ENCODE measurements around the gene PACS1. TPM values are rescaled to one million over a fixed set of nuclear protein-coding genes. Genes with fewer than 3 reads are reported as not detected.
A peak's percentile ranks its signal among the peaks of the same experiment; 100 is the strongest.
"Not testable (repeated sequence)": the region's sequence is repeated elsewhere in the genome, so short reads cannot be mapped to it uniquely, and the experiment has no call there.

The PACS1 gene
- total RNA-seq, 1 donor from 2014 or later, result 41.7 TPM

DNA sequence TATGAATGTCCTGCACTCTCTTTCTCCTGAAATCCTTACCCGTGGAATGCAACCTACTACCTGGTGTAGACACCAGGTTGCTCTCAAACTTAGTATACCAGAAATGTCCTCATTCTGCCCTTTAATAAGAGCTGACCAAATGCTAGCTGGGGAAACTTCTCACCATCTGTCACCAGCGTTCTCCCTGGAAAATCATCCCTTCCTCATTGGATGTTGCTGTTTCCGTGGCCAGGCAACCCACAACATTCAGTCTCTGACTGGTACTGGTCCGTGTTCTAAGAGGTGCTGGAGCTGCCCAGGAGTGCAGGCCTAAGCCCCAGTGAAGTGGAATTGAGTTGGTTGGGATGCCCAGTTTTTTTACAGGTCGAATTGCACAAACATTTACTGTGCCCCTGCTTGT, 157.6 kb downstream of the PACS1 start:
- ATAC-seq, result no peak

DNA sequence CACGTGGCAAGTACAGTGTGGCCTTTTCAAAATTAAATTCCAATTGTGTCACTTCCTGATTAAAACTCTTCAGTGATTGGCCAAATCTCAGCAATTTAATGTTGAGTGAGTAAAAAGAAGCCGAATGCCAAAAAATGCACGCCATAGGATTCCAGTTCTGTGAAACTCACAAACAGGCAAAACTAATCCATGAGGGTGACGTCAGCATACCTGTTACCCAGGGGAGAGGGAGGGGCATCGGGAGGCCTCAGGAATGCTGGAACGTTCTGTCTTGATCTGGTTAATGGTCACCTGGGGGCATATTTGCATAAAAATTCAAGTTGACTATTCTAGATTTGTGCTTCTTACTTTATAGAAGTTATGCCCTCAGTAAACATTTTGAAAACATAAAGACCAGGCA, 158.4 kb downstream of the PACS1 start:
- ATAC-seq, result no peak

DNA sequence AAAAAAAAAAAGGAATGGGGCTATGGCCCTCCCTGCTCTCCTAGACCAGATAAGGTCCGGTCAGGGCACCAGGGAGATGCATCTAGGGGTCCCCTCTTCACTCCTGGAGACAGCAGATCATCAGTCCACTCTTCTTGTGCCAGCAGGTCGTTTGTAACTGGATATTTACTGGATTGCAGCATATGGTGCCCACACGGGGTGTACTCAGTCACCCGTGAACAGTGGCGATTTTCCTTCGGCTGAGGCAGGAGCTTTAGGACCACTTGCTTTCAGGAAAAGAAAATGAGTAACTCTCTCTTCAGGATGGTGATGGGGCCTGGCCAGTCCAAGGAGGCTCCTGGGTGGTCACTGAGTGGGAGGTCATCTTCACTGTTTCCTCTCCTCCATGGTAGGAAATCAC, 160.1 kb downstream of the PACS1 start:
- no peak for ATAC-seq

DNA sequence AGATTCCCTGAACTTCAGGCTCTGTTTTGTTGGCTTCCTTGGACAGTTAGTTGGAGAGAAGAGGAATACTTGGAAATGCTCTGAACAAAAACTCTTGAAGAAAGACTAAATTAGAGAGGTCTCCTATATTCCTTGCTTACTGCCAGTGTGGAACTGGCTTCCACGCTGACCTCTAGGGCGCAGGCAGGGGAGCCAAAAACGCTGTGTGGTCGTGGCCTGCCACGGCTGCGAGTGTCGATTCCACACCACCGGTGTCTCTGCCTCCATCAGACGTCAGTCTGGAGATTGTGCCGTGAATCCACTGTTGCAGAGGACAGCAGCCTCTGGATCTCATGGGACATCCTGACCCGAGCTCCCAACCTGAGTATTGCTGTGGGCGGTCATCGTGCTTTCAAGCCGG, 160.9 kb downstream of the PACS1 start:
- no peak for ATAC-seq

DNA sequence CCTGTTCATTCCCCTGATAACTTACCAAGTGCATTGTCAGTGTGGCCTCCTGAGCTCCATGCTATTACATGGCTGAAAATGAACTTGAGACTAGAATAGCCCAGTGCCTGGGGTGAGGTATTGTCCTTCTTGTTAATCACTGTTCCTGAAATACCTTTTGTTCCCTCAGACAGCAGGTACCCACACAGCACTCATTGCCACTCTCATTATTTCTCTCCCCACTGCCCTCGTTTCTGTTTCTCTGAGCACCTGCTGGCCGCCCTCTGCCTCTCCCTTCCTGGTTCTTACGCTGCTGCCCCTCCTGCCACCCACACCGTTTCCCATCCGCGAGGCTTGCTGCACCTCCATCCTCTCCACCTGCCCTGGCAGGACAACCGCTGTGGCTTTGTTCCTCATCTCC, 161.5 kb downstream of the PACS1 start:
- ATAC-seq, result no peak

DNA sequence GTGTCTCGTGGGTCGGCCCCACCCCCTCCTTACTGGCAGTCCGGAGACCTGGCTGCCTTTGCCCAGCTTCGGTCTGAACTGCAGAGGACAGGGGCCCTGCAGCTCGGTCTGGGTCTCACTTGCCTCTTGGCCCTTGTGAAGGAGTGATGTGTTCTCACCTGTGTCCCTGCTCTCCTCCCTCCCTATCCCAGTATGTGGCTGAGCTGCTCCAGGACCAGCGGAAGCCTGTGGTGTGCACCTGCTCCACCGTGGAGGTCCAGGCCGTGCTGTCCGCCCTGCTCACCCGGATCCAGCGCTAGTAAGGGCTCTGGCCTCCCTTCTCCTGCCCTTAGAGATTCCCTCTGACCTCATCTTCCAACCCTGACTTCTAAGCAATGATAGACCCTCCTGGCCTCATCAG, 162.7 kb downstream of the PACS1 start:
- ATAC-seq, result no peak

DNA sequence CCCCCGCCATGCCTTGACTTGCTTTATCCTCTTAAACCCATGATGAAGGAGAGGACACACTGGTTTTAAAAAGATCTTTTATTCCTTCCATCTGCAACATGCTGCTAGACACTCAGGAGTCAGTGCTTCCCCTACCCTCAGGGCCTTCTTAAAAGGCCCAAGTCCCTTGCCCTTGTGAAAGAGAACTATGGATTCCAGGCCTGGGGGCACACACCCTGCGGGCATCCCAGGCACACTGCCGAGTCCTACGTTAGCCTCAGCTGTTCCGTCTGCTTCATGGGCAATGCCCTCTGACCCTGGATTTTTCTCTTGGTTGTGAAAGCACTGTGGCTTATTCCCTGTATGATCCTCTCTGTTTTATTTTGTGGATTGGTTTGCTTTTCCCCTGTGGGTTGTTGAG, 163.2 kb downstream of the PACS1 start:
- ATAC-seq, result no peak

DNA sequence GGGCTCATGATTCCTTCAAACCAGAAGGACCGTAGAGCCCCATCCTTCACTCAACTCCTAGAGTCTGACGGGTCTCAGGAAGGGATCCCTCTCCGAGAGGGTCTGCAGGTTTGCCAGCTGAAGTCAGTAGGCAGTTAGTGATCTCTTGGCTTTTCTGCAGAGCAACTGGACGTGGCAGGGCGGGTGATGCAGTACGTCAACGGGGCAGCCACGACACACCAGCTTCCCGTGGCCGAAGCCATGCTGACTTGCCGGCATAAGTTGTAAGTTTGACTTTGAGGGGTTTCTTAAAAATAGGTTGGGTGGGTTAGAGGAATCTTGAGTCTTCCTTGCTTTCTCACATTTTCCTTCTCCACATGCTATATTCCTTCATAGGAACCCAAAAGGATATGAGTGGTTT, 165.1 kb downstream of the PACS1 start:
- ATAC-seq, result no peak

DNA sequence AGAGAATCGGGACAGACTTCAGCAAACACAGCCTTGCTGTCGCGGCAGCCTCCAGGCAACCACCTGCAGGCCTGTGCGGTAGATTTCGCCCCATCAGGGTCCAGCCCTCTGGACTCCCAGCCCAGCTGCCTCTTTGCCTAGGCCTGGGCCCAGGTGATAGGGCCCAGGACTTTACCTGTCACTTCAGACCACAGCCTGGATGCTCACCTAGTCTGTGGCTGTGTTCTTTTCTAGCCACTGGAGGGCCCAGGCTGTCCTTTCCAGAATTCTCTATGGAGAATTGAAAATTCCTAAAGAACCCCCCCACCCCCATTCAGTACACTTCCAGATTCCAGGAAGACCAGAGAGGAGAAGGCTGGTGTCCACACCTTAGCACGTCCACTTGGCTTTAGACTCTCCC, 167.8 kb downstream of the PACS1 start:
- no peak for ATAC-seq

DNA sequence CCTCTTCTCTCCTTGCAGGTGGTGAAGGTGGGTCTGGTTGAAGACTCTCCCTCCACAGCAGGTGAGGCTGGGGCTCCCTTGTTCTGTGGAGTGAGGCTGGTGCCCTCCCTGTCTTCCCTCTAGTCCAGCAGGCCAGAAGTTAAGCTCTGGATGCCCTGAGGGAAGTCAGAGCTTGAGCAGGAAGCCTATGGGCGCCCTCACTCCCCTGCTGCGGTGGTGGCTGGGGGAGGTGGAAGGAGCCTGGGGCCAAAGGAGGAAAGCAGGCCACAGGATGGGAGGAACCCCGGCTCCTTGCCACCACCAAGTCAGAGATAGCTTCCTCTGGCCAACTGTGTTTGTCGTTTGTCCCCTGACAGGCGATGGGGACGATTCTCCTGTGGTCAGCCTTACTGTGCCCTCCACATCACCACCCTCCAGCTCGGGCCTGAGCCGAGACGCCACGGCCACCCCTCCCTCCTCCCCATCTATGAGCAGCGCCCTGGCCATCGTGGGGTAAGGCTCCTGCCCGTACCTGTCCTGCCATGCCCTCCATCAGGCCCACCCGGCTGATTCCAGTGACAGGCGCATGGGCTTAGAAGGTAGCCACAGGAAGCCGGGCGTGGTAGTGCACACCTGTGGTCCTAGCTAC, 168.8 kb downstream of the PACS1 start:
- ATAC-seq, result no peak

DNA sequence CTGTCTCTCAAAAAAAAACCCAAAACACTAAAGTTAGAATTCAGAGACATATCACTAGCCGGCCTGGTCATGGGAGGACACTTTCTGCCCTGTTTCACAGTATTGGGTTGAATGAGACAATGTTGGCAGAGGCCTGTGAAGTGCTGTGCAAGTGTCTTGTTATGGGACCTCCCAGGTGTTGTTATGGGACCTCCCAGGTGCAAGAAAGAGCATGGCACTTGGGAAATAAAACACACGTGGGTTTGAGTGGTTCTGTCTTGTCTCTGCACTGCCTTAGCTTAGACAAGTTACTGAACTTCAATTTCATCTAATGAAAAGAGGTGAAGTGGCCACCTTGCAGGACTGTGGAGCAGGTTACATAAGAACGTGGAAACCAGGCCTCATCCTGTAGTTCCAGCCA, 169.4 kb downstream of the PACS1 start:
- no peak for ATAC-seq

DNA sequence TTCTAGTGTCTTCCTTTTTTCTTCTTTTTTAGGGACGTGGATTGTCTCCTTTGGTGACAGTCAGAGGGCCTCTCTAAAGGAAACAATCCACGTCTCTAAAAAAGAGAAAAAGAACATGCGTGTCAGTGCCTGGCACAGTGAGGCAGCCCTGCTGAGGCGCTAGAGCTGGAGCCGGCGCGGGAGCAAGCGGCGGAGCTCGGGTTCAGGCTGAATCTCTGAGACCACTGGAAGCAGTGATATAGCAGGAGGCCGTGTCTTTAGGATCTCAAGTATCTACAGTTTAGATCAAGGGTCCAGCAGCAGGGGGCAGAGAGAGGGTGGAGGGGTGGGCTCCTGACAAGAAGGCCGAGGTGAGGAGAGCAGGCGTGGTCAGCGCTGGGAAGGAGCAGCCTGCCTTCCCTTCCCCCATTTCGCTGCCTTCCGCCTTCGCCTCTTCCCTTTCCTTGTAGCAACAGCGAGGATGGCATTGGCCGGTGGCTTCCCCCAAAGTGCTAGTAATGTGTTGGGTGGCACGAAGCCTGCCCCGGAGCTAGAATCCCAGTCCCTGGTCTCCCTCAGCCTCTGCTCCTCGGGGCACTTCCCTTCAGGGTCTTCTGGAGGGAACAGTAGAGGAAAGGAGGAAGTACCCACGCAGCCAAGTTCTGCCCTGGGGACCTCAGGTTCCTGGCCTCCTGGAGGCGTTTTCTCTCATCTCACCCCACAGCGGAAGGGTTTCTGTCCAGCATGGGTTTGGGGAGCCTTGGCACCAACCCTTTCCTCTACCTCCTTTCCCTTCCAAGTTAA, 170.1 kb downstream of the PACS1 start:
- no peak for ATAC-seq

DNA sequence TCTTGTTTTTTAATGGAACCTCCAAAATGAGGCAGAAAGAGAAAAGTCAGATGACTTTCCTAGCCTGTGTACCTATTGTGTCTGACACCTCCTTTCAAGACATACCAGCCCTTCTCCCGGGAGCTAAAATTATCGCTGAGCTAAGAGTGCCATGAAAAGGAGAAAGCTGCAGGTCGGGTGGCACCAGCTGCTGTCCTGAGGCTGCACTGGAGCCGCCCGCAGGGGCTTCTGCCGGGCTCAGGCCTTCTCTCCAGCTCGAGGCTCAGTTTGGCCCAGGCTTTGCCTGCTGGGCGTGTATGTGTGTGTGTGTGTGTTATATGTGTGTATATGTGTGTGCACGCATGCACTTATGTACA, 170.7 kb downstream of the PACS1 start:
- no peak for ATAC-seq

DNA sequence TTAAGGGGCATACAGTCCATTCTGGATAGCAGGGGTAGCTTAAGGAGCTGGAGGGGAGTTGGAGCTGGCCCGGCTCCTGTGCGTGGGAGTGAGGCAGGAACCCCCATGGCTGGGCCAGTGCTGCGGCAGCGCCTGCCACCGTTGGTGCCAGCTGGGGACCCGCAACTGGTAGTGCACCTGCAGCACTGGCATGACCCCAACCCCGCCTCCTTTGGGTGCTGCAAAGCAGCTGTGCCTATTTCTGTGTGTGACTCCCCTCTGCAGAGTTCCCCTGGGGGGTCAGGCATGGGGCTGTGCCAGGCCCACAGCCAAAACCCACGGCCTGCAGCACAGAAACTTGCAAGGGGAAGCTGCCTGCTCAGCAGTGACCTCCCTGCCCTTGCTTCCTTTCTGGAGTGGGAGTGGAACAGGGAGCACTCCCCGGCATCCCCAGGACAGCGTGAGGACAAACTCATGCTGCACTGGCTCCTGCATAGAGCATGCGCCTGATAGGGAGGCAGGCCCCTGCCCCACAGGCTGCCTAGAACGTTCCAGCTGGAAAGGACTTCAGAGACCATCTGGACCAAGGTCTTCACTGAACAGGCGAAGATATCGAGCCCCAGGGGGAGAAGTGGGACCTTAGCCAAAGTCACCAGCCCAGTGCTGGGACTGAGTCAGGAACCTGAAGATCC, 172.2 kb downstream of the PACS1 start:
- ATAC-seq, result no peak

DNA sequence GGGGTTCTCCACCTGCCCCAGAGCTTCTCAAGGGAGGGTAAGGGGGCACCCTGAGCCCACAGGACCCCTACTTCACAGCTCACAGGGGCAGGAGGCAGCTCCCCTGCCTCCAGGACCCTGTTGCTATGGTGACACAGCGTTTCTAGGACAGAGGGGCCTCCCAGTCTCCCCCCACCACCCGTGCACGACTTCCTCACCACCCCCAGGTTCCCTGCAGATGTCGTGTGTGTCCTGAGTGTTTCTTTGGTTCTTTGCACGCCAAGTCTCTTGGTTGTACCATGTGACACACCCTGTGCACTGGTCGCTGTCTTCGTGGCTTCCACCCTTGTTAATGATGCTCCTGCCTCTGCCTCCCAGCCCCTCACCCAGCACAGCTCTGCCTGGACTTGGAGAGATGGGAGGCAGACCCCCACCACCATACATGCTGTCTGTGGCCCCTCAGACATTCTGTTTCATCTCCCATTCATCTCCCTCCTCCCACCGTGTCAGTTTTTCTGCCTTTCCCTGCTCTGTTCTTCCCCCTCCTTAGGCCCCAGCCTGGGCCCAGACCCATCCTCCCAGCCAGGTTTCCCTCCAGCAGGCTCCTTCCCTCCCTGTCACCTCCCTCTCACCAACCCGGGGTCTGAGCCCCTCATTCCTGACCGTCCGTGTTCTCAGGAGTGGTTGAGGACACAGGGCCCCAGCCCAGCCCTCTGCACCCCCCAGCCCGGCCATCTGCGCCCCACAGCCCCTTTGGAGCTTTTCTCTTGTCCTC, 173.9 kb downstream of the PACS1 start:
- ATAC-seq, result no peak

DNA sequence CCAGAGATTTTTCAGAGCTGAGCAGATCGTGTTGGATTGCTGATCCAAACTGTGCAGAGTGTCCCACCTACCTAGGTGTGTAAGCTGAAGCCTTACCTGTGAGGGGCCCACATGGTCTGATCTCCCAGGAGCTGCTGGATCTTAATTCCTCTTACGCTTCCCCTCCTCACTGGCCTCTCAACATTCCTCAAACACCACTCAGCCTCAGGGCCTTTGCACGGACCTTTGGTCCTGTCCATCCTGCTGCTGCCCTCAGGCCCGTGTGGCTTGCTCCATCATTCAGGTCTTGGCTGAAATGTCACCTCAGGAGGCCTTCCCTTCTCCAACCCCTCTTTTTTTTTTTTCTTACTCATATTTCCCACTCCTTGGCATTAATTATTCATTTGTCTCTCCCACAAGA, 177.2 kb downstream of the PACS1 start:
- no peak for ATAC-seq

DNA sequence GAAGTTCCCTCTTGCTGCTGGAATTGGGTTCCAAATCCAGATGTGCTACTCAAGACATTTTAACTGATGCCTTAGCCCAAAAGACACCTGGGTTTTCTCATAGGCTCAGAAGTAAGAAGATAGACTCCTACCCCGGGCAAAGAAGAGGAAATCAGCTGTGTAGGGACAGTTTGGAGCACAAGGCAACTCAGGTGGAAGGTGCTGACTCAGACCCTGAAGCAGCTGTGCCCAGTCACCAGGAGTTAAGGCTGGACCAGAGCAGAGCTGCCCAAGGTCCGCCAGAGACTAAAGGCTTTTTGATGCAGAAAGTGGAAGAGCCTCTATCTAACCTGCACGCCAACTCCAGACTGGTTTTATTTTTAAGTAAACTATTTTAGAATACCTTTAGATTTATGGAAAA, 177.7 kb downstream of the PACS1 start:
- no peak for ATAC-seq

DNA sequence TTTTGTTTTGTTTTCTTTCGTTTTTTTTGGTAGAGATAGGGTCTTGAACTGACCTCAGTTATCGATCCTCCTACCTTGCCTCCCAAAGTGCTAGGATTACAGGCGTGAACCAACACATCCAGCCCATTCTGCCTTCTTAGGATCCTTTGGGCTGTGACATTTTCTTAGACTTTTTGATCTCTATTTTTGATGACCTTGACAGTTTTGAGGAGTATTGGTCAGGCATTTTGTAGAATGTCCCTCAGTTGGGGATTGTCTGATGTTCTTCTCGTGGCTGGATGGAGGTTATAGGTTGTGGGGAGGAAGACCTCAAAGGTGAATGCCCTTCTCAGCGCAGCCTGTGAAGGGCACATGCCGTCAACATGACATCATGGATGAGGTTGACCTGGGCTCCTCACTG, 178.8 kb downstream of the PACS1 start:
- no peak for ATAC-seq

DNA sequence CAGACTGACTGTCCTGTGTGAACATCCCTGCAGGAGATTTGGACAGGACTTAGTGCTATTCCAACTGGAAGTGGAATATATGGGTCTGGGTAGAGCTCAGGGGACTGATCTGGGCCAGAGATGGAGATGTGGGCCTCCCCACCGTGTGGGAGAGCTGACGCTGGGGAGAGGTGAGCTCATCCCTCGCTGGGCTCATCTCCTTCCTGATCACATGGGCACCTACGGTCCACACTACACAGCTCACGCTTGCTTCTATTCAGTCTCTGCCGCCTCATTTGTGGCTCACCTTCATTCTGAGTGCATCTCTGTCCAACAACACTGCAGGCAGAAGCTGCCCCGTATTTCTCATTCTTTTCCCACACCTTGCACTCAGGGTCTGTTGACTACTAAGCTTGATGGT, 181.7 kb downstream of the PACS1 start:
- no peak for ATAC-seq

DNA sequence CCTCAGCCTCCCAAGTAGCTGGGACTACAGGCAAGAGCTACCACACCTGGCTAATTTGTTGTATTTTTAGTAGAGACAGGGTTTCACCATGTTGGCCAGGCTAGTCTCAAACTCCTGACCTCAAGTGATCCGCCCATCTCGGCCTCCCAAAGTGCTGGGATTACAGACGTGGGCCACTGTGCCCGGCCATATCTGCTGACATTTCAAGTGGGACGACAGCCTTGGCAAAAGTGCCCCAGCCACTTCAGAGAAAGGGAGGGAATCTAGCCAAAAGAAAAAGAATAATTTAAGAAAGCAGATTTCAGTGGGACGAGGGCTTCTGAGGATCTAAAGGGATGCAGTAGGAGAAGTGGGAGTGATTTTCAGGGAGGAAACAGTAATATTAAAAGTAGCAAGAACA, 183.0 kb downstream of the PACS1 start:
- not testable (repeated sequence) for ATAC-seq

DNA sequence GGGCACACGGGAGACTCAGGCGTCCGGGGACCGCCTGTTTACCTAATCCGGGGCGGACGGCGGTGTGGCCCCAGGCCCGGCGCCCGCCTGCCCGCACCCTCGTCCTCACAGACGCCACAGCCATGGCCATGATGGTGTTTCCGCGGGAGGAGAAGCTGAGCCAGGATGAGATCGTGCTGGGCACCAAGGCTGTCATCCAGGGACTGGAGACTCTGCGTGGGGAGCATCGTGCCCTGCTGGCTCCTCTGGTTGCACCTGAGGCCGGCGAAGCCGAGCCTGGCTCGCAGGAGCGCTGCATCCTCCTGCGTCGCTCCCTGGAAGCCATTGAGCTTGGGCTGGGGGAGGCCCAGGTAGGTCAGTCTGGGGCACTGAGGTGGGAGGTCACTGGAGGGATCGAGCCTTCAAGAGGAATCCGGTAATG, 188.4 kb downstream of the PACS1 start:
- ATAC-seq, result peak; percentile 1

DNA sequence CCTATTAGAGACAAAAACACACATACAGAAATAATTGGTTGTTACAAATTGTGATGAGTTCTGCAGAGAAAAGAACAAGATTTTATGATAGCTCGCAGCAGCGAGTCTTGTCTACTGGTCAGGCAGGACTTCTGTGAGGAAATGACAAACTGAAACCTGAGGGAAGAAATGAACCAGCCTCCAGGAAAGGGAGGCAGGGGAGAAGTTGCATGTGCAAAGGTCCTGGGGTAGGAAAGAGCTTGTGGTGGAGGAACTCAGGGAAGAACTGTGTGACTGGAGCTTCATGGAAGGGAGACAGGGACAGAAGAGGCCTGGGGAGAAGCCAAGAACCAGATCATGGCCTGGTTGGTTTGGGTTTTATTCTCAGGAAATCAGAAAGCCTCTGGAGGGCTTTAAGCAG, 189.2 kb downstream of the PACS1 start:
- ATAC-seq, result no peak

DNA sequence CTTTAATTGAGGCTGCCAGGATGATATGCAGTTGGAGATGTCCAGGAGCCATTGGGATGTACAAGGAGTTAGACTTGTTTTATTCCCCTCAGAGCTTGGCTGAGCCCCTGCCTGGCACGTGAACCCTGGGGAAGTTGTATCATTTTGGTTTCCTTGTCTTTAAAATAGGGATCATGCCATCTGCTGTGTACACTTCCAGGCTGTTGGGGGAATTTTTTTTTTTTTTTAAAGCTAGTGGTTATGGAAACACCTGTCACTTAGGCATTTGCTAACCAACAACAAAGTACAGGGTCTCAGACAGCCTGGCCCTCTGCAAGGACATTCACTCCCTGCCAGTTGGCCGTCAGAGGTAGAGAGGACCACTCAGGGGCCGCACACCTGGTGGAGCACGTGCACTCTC, 189.9 kb downstream of the PACS1 start:
- ATAC-seq, result no peak

All from esophagus mucosa (tissue), 1 donor.